AG09319 (cell line): ENCODE results near the gene CETP.
A peak's percentile ranks its signal among the peaks of the same experiment; 100 is the strongest.
"Not testable (repeated sequence)": the region's sequence is repeated elsewhere in the genome, so short reads cannot be mapped to it uniquely, and the experiment has no call there.

Experiments used
- DNase-seq: peaks from one replicate; pipeline ENCODE4 v3.0.0-alpha.2; 2010; ENCODE audit warnings: low read depth; ENCODE audit errors: extremely low read depth
- CTCF ChIP-seq: IDR thresholded peaks from 2 replicates; pipeline ENCODE4 v1.5.1; 2011; ENCODE audit warnings: low read depth, mild to moderate bottlenecking, inconsistent platforms, low read length, moderate library complexity

CETP gene

GRCh38 chr16:56931271-56931891, 30.4 kb upstream of the CETP start:
- TF ChIP-seq CTCF: no peak

GRCh38 chr16:56931892-56932720, 29.6 kb upstream of the CETP start, which contains the start of gene HERPUD1:
TSS of gene HERPUD1 (plus strand) at chr16:56932142. CDS start at chr16:56932245, 103 bp downstream.
- no peak; the same call in 1 of the 2 replicates for TF ChIP-seq CTCF
- peak; percentile 97 for DNase-seq

More at GRCh38 chr16:56931271-56931891, 30.4 kb upstream of the CETP start:
- DNase-seq: no peak

- no peak for TF ChIP-seq CTCF
- DNase-seq: peak; percentile 45
These were observed 28.8 kb upstream of the CETP start for GRCh38 chr16:56932721-56933619.

- TF ChIP-seq CTCF: no peak
- no peak for DNase-seq
These were observed 27.7 kb upstream of the CETP start for GRCh38 chr16:56933828-56934598.

GRCh38 chr16:56934599-56935145, 27.1 kb upstream of the CETP start:
- not testable (repeated sequence) for DNase-seq

- TF ChIP-seq CTCF: no peak
These were observed 26.5 kb upstream of the CETP start for GRCh38 chr16:56935201-56935600.

GRCh38 chr16:56936491-56936890, 25.3 kb upstream of the CETP start:
- no peak for TF ChIP-seq CTCF
- no peak for DNase-seq

More at GRCh38 chr16:56935201-56935600, 26.5 kb upstream of the CETP start:
- no peak for DNase-seq
